Loucy (cell line): ENCODE results near the gene MEIOC.

ENCODE experiments used
- EZH2phosphoT487 ChIP-seq: fragments of 200-600 bp; IDR thresholded peaks from 2 replicates; pipeline ENCODE4 v1.6.1; 2018; ENCODE audit warnings: antibody characterized with exemption, mild to moderate bottlenecking, moderate library complexity, borderline replicate concordance
- TF ChIP-seq, protein P1 (sequence below): fragments of 200-600 bp; sonication (generic); conservative IDR thresholded peaks from 2 replicates; pipeline ENCODE4 v1.5.1; 2014; ENCODE audit warnings: mild to moderate bottlenecking, antibody characterized with exemption, low read length

DNA sequence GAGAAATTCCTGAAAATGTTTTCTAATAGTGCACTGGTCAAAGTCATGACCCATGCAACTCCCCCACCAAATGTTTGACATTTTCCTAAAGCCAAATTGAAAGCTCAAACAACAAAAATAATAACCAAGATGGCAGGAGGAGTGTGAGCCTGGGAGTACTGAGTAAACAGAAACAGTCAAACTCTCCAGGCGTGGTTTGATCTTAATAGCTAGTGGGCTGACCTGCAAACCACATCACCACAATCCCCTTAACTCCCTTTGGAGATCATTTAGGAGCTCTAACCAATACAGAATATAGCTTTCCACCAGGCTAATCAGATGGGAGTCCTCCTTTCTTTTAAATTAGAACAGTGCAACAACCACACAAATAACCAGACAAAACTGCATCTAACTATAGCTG is 19.2 kb upstream of the MEIOC start:
- TF ChIP-seq, protein P1, sequence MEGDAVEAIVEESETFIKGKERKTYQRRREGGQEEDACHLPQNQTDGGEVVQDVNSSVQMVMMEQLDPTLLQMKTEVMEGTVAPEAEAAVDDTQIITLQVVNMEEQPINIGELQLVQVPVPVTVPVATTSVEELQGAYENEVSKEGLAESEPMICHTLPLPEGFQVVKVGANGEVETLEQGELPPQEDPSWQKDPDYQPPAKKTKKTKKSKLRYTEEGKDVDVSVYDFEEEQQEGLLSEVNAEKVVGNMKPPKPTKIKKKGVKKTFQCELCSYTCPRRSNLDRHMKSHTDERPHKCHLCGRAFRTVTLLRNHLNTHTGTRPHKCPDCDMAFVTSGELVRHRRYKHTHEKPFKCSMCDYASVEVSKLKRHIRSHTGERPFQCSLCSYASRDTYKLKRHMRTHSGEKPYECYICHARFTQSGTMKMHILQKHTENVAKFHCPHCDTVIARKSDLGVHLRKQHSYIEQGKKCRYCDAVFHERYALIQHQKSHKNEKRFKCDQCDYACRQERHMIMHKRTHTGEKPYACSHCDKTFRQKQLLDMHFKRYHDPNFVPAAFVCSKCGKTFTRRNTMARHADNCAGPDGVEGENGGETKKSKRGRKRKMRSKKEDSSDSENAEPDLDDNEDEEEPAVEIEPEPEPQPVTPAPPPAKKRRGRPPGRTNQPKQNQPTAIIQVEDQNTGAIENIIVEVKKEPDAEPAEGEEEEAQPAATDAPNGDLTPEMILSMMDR = no peak
- TF ChIP-seq EZH2phosphoT487 = no peak
